ENCODE data around the gene CITED4.
"Not testable (repeated sequence)": the region's sequence is repeated elsewhere in the genome, so short reads cannot be mapped to it uniquely, and the experiment has no call there.

The CITED4 gene

GRCh38 chr1:40862008-40862863 is at the start of gene CITED4:
CITED4 (minus strand) TSS chr1:40862363; CDS start chr1:40862127, 236 bp downstream.
- peak; percentile 81 for DNase-seq

GRCh38 chr1:40911105-40911504 is 48.9 kb upstream of the CITED4 start:
- no peak for DNase-seq

GRCh38 chr1:40909281-40909680 is 47.1 kb upstream of the CITED4 start:
- DNase-seq: no peak

GRCh38 chr1:40908350-40908749 is 46.2 kb upstream of the CITED4 start:
- no peak for DNase-seq

- no peak for DNase-seq
These were observed 45.7 kb upstream of the CITED4 start for GRCh38 chr1:40907899-40908298.

GRCh38 chr1:40906781-40907400 is 44.7 kb upstream of the CITED4 start:
- DNase-seq: no peak

GRCh38 chr1:40905061-40905460 is 42.9 kb upstream of the CITED4 start:
- DNase-seq: no peak

- DNase-seq: no peak
These were observed 40.9 kb upstream of the CITED4 start for GRCh38 chr1:40903106-40903505.

- peak; percentile 32 for DNase-seq
These were observed 40.0 kb upstream of the CITED4 start for GRCh38 chr1:40901886-40902852.

GRCh38 chr1:40899230-40899870 is 37.2 kb upstream of the CITED4 start:
- DNase-seq: no peak

GRCh38 chr1:40898431-40898901 is 36.3 kb upstream of the CITED4 start:
- DNase-seq: no peak

GRCh38 chr1:40897513-40897912 is 35.4 kb upstream of the CITED4 start:
- no peak for DNase-seq

- DNase-seq: no peak
These were observed 34.3 kb upstream of the CITED4 start for GRCh38 chr1:40896482-40896881.

GRCh38 chr1:40895601-40896000 is 33.4 kb upstream of the CITED4 start:
- DNase-seq: no peak

GRCh38 chr1:40894858-40895257 is 32.7 kb upstream of the CITED4 start:
- DNase-seq: not testable (repeated sequence)

- DNase-seq: no peak
These were observed 32.3 kb upstream of the CITED4 start for GRCh38 chr1:40894455-40894854.

- DNase-seq: no peak
These were observed 31.8 kb upstream of the CITED4 start for GRCh38 chr1:40893946-40894345.

- DNase-seq: no peak
These were observed 30.2 kb upstream of the CITED4 start for GRCh38 chr1:40892354-40892753.

GRCh38 chr1:40890771-40891170 is 28.6 kb upstream of the CITED4 start:
- no peak for DNase-seq

GRCh38 chr1:40887652-40888051 is 25.5 kb upstream of the CITED4 start:
- no peak for DNase-seq

GRCh38 chr1:40887012-40887378 is 24.8 kb upstream of the CITED4 start:
- no peak for DNase-seq

GRCh38 chr1:40886318-40887011 is 24.3 kb upstream of the CITED4 start:
- no peak for DNase-seq
